Limb (tissue), 2 donors: ENCODE measurements around the gene AMER3.
A peak's percentile ranks its signal among the peaks of the same experiment; 100 is the strongest.
"Not testable (repeated sequence)": the region's sequence is repeated elsewhere in the genome, so short reads cannot be mapped to it uniquely, and the experiment has no call there.

Source experiments
- DNase-seq, 2 donors: peaks; one replicate each; pipeline ENCODE4 v3.0.0-alpha.2; 2016; ENCODE audit errors: extremely low spot score in 2 of 2

The AMER3 gene

GRCh38 chr2:130755256-130756052, at the start of gene AMER3:
TSS of gene AMER3 (plus strand) at chr2:130755540. CDS start at chr2:130762073, 6,533 bp downstream.
- DNase-seq: peak in 1 of 2 donors; percentile 66

GRCh38 chr2:130714795-130715194, 40.5 kb upstream of the AMER3 start:
- not testable (repeated sequence) for DNase-seq

DNA sequence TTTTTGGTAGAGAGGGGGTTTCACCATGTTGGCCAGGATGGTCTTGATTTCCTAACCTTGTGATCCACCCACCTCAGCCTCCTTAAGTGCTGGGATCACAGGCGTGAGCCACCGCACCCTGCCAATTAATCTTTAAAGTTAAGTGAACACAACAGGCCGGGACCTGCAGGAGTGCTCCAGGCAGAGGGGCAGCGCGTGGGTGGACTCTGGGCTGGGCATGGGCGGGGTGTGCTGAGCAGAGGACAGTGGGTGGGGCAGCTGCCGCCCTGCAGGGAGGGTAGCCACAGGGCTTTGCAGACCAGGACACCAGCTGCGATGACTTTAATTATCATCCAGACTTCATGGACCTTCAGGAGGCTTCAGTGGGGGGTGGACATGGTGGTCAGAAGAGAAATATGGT, 35.3 kb upstream of the AMER3 start:
- DNase-seq: no peak

DNA sequence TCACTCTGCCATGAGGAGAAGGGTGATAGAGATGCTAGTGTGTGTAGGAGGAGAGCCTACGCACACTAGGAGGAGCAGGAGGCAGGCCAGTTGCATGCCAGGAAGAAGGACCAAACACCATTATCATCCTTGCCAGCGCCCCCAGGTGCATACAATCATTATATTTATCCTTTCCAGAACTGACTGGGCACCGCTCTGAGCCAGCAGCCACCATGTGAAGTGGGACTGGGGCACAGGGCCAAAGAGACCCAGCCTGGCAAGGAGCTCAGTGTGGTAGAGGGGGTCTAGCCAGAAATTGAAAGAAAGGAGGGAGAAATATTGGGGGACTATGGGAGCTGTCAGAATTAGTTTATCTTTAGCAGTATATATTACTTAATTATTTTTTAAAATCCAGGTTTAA, 34.8 kb upstream of the AMER3 start:
- DNase-seq: no peak

- DNase-seq: no peak
These were observed 30.9 kb upstream of the AMER3 start for GRCh38 chr2:130724455-130724854.

GRCh38 chr2:130726614-130727180, 28.6 kb upstream of the AMER3 start:
- DNase-seq: no peak

GRCh38 chr2:130727286-130727924, 27.9 kb upstream of the AMER3 start:
- DNase-seq: peak; percentile 77 to 93

DNA sequence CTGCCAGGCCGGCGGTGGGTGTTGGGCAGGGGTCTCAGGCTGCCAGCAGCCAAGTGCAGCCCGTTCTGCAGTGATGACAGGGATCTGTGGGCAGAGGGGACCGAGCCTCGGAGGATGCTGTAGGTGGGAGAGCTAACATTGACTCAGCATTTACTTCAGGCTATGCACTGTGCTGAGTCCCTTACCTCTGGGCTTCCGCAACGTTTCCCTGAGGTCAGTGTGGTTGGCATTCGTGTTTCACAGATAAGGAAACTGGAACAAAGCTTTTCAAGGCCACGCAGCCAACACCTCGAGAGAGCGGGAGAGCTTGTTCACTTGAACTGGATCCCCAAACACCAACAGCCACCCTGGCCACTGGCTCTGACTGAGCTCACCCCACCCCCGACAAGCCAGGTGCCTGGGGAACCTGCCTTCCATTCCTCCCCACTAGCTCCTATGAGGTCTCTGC, 27.3 kb upstream of the AMER3 start:
- DNase-seq: no peak

DNA sequence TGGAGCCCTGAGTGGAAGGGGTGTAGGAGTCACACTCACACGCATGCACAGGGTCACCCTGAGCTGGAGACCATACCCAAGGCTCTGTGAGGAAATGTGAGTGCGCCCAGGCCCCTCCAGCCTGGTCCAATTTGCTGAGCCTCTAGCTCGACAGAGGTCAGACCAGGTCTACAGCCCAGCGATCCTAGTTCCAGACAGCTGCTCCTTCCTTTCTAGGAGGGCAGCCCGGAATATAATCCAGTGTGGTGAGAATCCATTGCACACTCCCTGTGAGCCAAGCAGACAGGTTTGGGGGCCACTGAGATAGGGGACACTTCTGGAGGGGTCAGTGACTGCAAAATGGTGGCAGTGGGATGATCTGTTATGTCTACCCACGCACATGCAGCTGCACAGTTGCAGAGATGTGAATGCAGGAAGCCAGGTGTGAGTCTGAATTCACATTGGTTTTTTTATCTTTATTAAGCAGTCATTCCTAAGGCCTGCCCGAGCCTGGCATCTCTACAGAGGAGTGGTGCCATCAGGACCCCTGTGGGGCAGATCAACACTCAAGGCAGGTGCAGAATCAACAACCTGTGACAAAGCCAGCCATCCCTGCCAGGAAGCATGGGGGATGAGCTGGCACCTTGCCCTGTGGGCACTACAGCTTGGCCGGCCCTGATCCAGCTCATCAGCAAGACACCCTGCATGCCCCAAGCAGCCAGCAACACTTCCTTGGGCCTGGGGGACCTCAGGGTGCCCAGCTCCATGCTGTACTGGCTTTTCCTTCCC, 26.6 kb upstream of the AMER3 start, which contains the start of gene GPR148:
GPR148 (plus strand) TSS at position 522 of the 768 bp plus-strand sequence; CDS start at position 604, 82 bp downstream.
- no peak for DNase-seq

- DNase-seq: no peak
These were observed 25.7 kb upstream of the AMER3 start for GRCh38 chr2:130729322-130730299.

DNA sequence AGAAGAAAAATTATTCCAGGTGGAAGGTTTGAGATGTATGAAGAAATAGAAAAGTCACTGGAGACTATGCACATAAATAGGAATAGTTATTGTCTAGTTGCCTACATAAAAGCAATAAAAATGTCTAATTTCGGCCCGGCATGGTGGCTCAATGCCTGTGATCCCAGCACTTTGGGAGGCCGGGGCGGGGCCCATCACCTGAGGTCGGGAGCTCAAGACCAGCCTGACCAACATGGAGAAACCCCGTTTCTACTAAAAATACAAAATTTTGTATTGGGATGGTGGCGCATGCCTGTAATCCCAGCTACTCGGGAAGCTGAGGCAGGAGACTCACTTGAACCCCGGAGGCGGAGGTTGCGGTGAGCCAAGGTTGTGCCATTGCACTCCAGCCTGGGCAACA, 23.1 kb upstream of the AMER3 start:
- DNase-seq: not testable (repeated sequence)

DNA sequence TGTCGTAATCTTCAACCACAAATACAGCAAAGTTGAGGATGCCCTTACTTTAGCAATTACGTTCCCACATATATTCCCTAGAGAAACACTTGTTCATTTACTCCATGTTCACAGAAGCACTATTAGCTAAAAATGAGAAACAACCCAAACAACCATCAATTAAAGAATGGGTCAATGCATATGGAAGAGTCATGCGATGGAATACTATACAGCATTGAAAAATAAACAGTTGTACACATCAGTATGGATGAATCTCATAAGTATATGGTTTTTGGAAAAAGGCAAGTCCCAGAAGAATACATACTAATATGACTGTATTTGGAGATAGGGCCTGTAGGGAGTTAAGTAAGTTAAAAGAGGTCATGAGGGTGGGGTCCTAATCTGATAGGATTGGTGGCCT, 20.1 kb upstream of the AMER3 start:
- DNase-seq: no peak

GRCh38 chr2:130736487-130736886, 18.9 kb upstream of the AMER3 start:
- DNase-seq: no peak

DNA sequence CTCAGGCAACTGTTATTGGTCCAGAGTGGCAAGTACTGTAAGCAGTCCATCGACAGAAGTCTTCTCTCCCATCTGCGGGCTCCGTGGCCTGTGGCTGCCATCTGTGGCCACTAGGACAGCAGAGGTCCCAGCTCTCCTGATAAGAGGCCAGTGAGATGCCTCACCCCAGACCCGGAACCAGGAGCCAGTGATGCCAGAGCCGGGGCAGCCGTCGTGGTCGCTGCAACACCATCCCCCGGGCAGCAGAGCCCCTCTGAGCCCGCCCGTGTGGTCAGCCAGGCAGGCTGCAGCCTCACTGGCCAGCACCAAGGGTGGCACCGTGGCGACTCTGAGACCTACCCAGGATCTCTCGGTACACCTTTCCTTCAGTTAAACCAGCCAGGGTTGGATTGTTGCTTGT, 17.7 kb upstream of the AMER3 start:
- DNase-seq: no peak

DNA sequence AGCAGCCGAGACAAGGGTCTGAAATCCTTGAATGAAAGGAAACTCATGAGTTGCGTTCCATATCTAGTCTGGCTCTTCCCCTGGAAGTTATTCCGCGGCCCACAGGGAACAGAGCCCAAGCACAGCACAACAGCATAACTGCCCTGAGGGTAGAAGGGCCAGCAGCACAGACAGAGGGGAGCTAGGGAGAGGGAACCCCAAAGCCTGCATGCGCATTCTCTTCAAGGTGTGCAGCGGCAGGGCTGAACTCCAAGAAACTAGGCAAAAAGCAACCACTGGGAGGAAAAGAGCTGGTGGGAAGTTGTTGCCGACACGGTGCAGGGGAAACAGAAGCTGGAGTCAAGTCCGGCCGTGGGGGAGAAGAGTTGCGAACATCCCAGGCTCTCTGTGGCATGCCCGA, 14.7 kb upstream of the AMER3 start:
- no peak for DNase-seq

GRCh38 chr2:130743278-130743677, 12.1 kb upstream of the AMER3 start:
- no peak for DNase-seq

DNA sequence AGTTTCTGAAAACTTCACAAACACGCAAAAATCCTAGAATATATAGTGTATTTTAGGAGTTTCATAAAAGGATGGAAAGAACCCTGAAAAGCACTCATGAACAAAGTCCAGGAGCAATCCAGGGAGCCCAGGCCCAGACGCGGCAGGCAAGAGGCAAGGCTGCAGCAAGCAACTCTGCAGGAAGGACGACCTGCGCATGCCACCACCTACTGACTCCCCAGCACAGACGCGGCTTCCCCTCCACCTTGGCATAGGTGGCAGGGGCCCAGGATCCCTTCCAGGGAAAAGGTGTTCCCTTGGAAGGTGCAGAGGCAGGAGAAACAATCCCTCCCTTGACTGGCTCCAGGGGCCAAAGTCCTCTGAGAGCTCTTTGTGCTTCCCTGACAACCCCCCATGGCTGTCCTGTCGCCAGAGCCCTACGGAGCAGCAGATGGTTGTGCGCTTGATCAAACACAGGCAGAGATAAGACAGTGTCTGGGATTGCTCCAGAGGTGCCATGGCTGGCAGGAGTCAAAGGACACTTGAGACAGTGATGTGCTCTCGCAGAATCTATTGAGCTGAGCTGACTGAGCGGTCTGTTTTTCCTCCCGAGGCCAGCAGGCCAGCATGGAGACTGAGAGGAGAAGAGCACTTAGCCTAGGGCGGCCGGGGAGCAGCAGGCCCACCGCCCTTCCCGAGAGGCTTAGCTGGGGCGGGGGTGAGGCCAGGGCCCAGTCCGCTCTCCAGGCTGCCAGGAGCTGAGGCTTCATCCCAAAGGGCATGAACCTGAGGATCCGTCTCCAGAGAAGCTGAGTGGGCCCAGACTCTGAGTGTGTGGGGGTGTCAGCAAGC, 10.8 kb upstream of the AMER3 start:
- no peak for DNase-seq

GRCh38 chr2:130749078-130749477, 6.3 kb upstream of the AMER3 start:
- DNase-seq: no peak

GRCh38 chr2:130749641-130750040, 5.7 kb upstream of the AMER3 start:
- no peak for DNase-seq

DNA sequence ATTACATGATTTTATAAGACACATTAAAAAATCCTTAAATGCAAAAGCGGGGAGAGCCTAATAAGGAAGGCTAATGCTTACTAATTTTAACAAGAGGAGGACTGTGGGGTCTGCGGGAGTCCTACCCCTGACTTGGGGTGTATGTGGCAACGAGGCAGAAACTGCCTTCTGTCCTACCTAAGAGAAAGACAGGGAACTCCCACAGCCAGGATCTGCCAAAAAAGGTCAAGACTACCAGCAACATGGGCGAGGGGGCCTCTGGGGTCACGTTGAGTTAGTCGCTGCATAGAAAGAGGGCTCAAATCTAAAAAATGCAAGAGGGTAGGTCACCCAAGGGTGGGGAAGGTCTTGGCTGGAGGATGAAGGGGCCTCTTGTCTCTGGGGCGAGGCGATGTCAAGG, 529 bp upstream of the AMER3 start:
- DNase-seq: no peak
